H54 (cell line): ENCODE measurements around the gene CD151.
A peak's percentile ranks its signal among the peaks of the same experiment; 100 is the strongest.

Source experiments
- DNase-seq: peaks from one replicate; pipeline ENCODE4 v3.0.0; 2011; ENCODE audit warnings: low spot score, mixed read lengths; ENCODE audit not compliant: insufficient read length
- FAIRE-seq: peaks from 3 replicates; lab custom pipeline; 2011; peaks lifted over from hg19 to GRCh38; lab: Jason Lieb, UNC
- POLR2A ChIP-seq: IDR thresholded peaks from 2 replicates; pipeline ENCODE4 v1.6.1; 2011; ENCODE audit warnings: low read depth, mild to moderate bottlenecking, low read length

Gene CD151

GRCh38 chr11:824942-825341, 7.8 kb upstream of the CD151 start:
- no peak for TF ChIP-seq POLR2A
- DNase-seq (no peak), FAIRE-seq (no peak)

- DNase-seq (no peak), FAIRE-seq (no peak)
- TF ChIP-seq POLR2A: no peak
Observed at GRCh38 chr11:825366-826226, 7.2 kb upstream of the CD151 start.

GRCh38 chr11:826227-826621, 6.5 kb upstream of the CD151 start:
- no peak for DNase-seq
- FAIRE-seq: no peak
- TF ChIP-seq POLR2A: no peak

GRCh38 chr11:826836-827145, 6.0 kb upstream of the CD151 start:
- TF ChIP-seq POLR2A: no peak
- DNase-seq (no peak), FAIRE-seq (no peak)

- no peak for TF ChIP-seq POLR2A
- no peak for DNase-seq
- FAIRE-seq: no peak
Observed at GRCh38 chr11:827146-827896, 5.4 kb upstream of the CD151 start.

- DNase-seq: no peak
- TF ChIP-seq POLR2A: no peak
- FAIRE-seq: no peak
Observed at GRCh38 chr11:827897-828192, 4.9 kb upstream of the CD151 start, which contains the start of gene CRACR2B. Gene CRACR2B, plus strand, starts transcription at chr11:827919. Its CDS starts 689 bp downstream, at chr11:828608.

- TF ChIP-seq POLR2A: no peak
- no peak for DNase-seq
Observed at GRCh38 chr11:828506-829175, 4.1 kb upstream of the CD151 start.

GRCh38 chr11:829176-829846, 3.4 kb upstream of the CD151 start:
- DNase-seq (no peak), FAIRE-seq (no peak)
- no peak for TF ChIP-seq POLR2A

More at GRCh38 chr11:828506-829175, 4.1 kb upstream of the CD151 start:
- no peak for FAIRE-seq

- TF ChIP-seq POLR2A: no peak
- DNase-seq (no peak), FAIRE-seq (no peak)
Observed at GRCh38 chr11:829847-830294, 2.9 kb upstream of the CD151 start.

- no peak for DNase-seq
- FAIRE-seq: no peak
- TF ChIP-seq POLR2A: no peak
Observed at GRCh38 chr11:830295-831117, 2.2 kb upstream of the CD151 start.

GRCh38 chr11:831118-831864, 1.5 kb upstream of the CD151 start:
- peak; percentile 25; the same call in 1 of the 2 replicates for TF ChIP-seq POLR2A
- DNase-seq (peak; percentile 97), FAIRE-seq (peak; percentile 45)

- no peak for FAIRE-seq
- TF ChIP-seq POLR2A: no peak
Observed at GRCh38 chr11:831961-832528, 707 bp upstream of the CD151 start.

More at GRCh38 chr11:831961-832528, 707 bp upstream of the CD151 start:
- DNase-seq: no peak
